D721Med (cell line): Measurements from ENCODE around the gene IQCE.

Experiments
- DNase-seq: peaks from one replicate; pipeline ENCODE4 v3.0.0; 2011; ENCODE audit warnings: low spot score; ENCODE audit not compliant: insufficient read length
- FAIRE-seq: peaks from 2 replicates; lab custom pipeline; 2011; peaks lifted over from hg19 to GRCh38; lab: Jason Lieb, UNC
- CTCF ChIP-seq: IDR thresholded peaks from 2 replicates; pipeline ENCODE4 v1.5.1; 2012; ENCODE audit warnings: mild to moderate bottlenecking, control low read depth; ENCODE audit not compliant: insufficient read depth; ENCODE audit errors: missing control alignments

Gene IQCE

GRCh38 chr7:2663121-2663886, 104.5 kb downstream of the IQCE start:
- FAIRE-seq (no peak), DNase-seq (no peak)
- no peak for TF ChIP-seq CTCF

- no peak for TF ChIP-seq CTCF
- no peak for DNase-seq
- no peak for FAIRE-seq
These were observed 105.2 kb downstream of the IQCE start for GRCh38 chr7:2663960-2664359.
